Peyer's patch (tissue), 4 donors: Measurements from ENCODE around the gene LRRFIP1. TPM values are rescaled to one million over a fixed set of nuclear protein-coding genes. Genes with fewer than 3 reads are reported as not detected.

ENCODE experiments used
- DNase-seq, 3 donors: peaks; one replicate each; pipeline ENCODE4 v3.0.0-alpha.2; 2017 to 2019
- H3K27ac ChIP-seq, 4 donors: fragments of 200-600 bp; sonication (generic); one replicate each; pipeline ENCODE4 v1.5.1; 2016 to 2019
- H3K27me3 ChIP-seq, 2 donors: fragments of 200-600 bp; sonication (generic); one replicate each; pipeline ENCODE4 v1.5.1; 2019
- H3K36me3 ChIP-seq, 3 donors: fragments of 200-600 bp; sonication (generic); one replicate each; pipeline ENCODE4 v1.5.1; 2016 to 2019
- H3K4me1 ChIP-seq, 4 donors: fragments of 200-600 bp; sonication (generic); one replicate each; pipeline ENCODE4 v1.5.1; 2016 to 2019
- H3K4me3 ChIP-seq, 4 donors: fragments of 200-600 bp; sonication (generic); 1 replicate in 3 of 4; 2 replicates in 1 of 4; pipeline ENCODE4 v1.5.1; 2016 to 2019; ENCODE audit warnings: mild to moderate bottlenecking in 1 of 4
- H3K9me3 ChIP-seq, 4 donors: fragments of 200-600 bp; sonication (generic); one replicate each; pipeline ENCODE4 v1.5.1; 2016 to 2019; ENCODE audit warnings: mild to moderate bottlenecking in 1 of 4
- POLR2A ChIP-seq, 2 donors: fragments of 450-650 bp; IDR thresholded peaks; one replicate each; pipeline ENCODE4 v1.5.1; 2017; ENCODE audit warnings: antibody characterized with exemption in 2 of 2, mild to moderate bottlenecking in 2 of 2, moderate library complexity in 2 of 2
- total RNA-seq, 4 donors: library from RNA; depleted of rRNA; stranded (reverse); fragments of >200 nt; gene quantifications; one replicate each; pipeline ENCODE4 v1.1.0, GENCODE V29; 2016
- TF ChIP-seq, protein P1 (sequence below), 6 experiments: fragments of 450-650 bp in 4 of 6; fragments of 200-600 bp in 2 of 6; sonication (generic) in 1 of 6; IDR thresholded peaks; one replicate each; pipeline ENCODE4 v1.5.1; 2017 to 2019; ENCODE audit warnings: antibody characterized with exemption in 6 of 6, mild to moderate bottlenecking in 3 of 6, moderate library complexity in 1 of 6

LRRFIP1 gene
- total RNA-seq, 4 donors from 2014 or later = 114 to 182 (median 135) TPM

DNA sequence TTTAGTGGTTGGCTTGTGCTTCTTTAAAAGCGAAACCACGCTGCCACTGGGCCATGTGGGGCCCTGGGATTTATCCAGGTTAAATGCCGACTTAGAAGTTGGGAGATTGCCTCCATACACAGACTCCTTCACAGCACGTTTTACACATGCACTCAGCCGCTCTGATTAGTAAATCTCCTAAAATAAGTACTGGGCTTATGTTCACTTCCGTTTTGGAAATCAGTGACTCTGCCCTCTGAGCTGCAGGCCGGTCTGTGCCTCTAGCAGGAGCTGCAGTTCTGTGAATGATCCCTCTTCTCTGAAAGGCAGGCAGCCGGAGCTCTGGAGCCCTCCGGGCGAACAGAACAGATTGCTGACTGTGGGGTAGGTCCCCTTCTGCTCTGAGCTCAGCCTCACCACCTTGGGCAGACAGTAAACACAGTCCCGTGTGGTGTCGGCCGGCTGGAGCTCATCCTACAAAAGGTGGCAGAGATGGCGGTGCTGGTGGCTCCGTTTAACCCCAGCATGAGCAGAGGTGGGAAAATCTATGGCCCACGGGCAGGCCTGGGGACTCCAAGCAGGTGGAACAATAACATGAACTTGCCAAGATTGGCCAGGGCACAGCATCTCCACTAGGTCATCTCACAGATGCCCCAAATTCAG lies 27.1 kb upstream of the LRRFIP1 start:
- no peak for DNase-seq
- Histone ChIP-seq H3K27ac (peak overlapping the region in 2 of 4 donors; percentile 54 to 71), H3K27me3 (no peaks in the 10 kb centered on the region), H3K9me3 (no peaks in the 10 kb centered on the region), H3K4me1 (peaks cover 0 to 10% (median 4%) of the 10 kb centered on the region in 4 donors), H3K4me3 (no peak overlapping the region), H3K36me3 (no peaks in the 10 kb centered on the region)
- TF ChIP-seq, protein P1, sequence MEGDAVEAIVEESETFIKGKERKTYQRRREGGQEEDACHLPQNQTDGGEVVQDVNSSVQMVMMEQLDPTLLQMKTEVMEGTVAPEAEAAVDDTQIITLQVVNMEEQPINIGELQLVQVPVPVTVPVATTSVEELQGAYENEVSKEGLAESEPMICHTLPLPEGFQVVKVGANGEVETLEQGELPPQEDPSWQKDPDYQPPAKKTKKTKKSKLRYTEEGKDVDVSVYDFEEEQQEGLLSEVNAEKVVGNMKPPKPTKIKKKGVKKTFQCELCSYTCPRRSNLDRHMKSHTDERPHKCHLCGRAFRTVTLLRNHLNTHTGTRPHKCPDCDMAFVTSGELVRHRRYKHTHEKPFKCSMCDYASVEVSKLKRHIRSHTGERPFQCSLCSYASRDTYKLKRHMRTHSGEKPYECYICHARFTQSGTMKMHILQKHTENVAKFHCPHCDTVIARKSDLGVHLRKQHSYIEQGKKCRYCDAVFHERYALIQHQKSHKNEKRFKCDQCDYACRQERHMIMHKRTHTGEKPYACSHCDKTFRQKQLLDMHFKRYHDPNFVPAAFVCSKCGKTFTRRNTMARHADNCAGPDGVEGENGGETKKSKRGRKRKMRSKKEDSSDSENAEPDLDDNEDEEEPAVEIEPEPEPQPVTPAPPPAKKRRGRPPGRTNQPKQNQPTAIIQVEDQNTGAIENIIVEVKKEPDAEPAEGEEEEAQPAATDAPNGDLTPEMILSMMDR (IDR thresholded peaks at IDR 0.05) = no peak
- TF ChIP-seq POLR2A (IDR thresholded peaks at IDR 0.05) = no peak

DNA sequence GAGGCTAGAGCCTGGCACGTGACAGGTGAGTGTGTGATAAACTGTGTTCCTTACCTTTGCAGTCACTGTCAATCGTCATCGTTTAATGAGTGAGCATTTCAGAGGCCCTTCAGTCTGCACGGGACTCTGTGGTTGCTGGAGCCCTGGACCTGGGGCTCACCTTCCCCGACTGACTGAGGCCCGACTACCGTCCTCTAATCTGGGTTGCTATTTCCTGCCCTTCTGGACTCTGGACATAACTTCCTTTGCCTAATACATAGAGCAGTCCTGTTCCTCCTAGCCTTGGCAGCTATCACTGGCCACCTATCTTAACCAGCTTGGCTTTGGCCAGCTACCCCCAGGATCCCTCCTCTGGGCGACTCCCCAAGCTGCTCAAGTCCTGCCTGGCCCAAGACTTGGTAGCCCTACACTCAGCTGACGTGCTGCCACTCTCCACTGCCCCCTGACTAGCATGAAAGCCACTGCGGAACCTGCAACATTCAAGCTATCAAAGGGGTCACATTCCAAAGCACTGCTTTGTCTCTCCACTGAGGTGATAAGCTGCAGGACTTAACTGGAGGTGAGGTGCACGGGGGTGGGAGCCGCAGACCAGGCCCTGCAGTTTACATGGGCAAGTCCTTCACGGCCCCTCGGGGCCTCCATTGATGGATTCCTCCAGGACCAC lies 25.8 kb upstream of the LRRFIP1 start:
- DNase-seq = no peak
- Histone ChIP-seq H3K27ac (no peak overlapping the region), H3K4me3 (no peak overlapping the region), H3K36me3 (no peaks in the 10 kb centered on the region), H3K4me1 (peaks cover 0 to 10% (median 3%) of the 10 kb centered on the region in 4 donors), H3K9me3 (no peaks in the 10 kb centered on the region), H3K27me3 (no peaks in the 10 kb centered on the region)
- TF ChIP-seq, protein P1 (IDR thresholded peaks at IDR 0.05) = no peak
- no peak for TF ChIP-seq POLR2A (IDR thresholded peaks at IDR 0.05)

DNA sequence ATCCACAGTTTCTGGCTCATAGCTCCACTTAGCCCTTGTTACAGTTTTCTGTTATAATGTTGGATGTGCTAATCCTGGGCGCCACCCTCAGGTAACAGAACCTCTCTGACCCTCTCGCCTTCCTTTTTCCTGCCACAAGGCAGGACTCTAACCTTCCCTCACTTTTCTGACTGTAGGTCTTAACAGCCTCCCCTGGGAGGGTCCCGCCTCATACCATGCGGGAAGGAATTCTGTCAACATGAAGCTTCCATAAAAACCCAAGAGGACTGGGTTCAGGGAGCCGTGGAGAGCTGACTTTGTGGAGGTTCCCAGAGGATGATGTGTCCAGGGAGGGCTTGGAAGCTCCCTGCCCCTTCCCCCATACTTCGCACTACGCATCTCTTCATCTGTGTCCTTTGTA lies 25.0 kb upstream of the LRRFIP1 start:
- H3K27me3 ChIP-seq = no peaks in the 10 kb centered on the region
- no peak overlapping the region for H3K27ac ChIP-seq
- no peak for TF ChIP-seq POLR2A (IDR thresholded peaks at IDR 0.05)
- TF ChIP-seq, protein P1 (IDR thresholded peaks at IDR 0.05) = no peak
- H3K4me3 ChIP-seq = no peak overlapping the region
- no peaks in the 10 kb centered on the region for H3K9me3 ChIP-seq
- DNase-seq = no peak
- H3K36me3 ChIP-seq = no peaks in the 10 kb centered on the region
- H3K4me1 ChIP-seq = peaks cover 0 to 10% (median 3%) of the 10 kb centered on the region in 4 donors

DNA sequence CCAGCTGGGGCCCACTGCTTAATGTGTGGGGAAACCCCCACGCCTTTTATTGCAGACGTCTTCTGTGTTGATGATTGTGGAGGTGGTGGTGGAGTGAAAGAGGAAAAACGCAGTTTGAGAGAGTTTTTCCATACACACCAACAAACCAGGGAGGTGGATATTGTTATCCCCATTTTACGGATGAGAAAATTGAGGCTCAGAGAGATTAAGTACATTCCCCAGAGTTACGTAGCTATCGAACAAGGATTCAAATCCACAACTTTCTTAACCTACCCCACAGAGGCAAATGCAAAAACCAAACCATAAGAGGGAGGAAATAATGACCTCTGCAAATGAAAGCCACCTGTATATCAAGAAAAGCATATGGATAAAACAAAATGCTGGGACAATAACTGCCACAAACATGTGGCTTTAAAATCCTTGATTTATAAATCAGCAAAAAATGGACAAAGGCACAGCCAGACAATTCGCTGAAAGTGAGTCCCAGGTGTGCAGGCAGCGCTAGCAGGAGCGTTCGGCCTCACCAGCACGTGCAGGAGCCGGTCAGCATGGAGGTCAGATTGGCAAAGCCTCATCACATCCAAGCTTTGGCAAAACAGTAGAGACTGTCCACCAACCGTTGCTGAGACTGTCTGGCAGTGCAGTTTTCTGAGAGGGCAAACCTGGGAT lies 24.2 kb upstream of the LRRFIP1 start:
- Histone ChIP-seq H3K4me1 (peaks cover 0 to 10% (median 3%) of the 10 kb centered on the region in 4 donors), H3K27me3 (no peaks in the 10 kb centered on the region), H3K36me3 (no peaks in the 10 kb centered on the region), H3K4me3 (peak overlapping the region in 1 of 4 donors; percentile 22), H3K27ac (peak overlapping the region in 3 of 4 donors; percentile 9 to 66 (median 63)), H3K9me3 (no peaks in the 10 kb centered on the region)
- no peak for DNase-seq
- TF ChIP-seq, protein P1 (IDR thresholded peaks at IDR 0.05) = no peak
- no peak for TF ChIP-seq POLR2A (IDR thresholded peaks at IDR 0.05)

DNA sequence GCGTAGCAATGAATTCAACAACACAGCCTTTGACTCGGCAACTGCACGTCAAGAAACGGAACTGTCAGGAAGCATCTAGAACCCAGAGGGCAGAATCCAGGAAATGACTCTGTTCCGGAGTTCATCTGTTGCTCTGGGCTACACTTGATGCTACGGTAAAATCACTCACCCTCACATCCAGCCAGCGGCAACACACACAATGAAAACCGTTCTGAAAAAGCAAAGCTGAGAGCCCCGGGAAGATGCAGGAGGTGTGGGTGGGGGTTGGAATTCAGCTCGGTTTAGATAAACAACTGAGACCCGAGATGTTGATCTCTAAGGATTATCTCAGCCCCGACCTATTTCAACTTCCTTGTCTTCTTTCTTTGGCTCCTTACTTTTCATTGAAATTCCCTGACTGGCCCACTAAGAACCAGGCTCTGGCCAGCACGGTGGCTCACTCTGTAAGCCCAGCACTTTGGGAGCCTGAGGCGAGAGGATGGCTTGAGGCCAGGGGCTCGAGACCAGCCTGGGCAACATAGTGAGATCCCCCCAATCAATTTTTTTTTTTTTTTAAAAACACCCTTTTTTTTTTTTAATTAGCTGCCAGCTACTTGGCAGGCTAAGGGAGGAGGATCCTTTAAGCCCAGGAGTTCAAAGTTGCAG lies 23.5 kb upstream of the LRRFIP1 start:
- Histone ChIP-seq H3K27me3 (no peaks in the 10 kb centered on the region), H3K9me3 (no peaks in the 10 kb centered on the region), H3K4me1 (peaks cover 0 to 10% (median 3%) of the 10 kb centered on the region in 4 donors), H3K4me3 (peak overlapping the region in 1 of 4 donors; percentile 22), H3K27ac (peak overlapping the region in 3 of 4 donors; percentile 9 to 66 (median 63)), H3K36me3 (no peaks in the 10 kb centered on the region)
- peak in 1 of 2 donors; percentile 35 for TF ChIP-seq POLR2A (IDR thresholded peaks at IDR 0.05)
- TF ChIP-seq, protein P1 (IDR thresholded peaks at IDR 0.05) = no peak
- DNase-seq = peak in 2 of 3 donors; percentile 69 to 88
